HEK293 (cell line): ENCODE results near the gene HMSD.

Source experiments
- HOXD13 ChIP-seq: sonication (generic); formaldehyde crosslinking; IDR thresholded peaks from 2 replicates; pipeline ENCODE4 v1.8.0; 2022; ENCODE audit warnings: missing genetic modification reagents, borderline replicate concordance
- KLF9 ChIP-seq: fragments of 450-650 bp; formaldehyde crosslinking; IDR thresholded peaks from 2 replicates; pipeline ENCODE4 v1.5.1; 2016; ENCODE audit warnings: missing biosample characterization, missing genetic modification characterization, low read depth
- MYNN ChIP-seq: fragments of 450-650 bp; formaldehyde crosslinking; IDR thresholded peaks from 2 replicates; pipeline ENCODE4 v1.5.1; 2016; ENCODE audit warnings: missing biosample characterization, missing genetic modification characterization, borderline replicate concordance
- PRDM4 ChIP-seq: fragments of 450-650 bp; formaldehyde crosslinking; IDR thresholded peaks from 2 replicates; pipeline ENCODE4 v1.5.1; 2017; ENCODE audit warnings: missing biosample characterization, missing genetic modification characterization
- RBAK ChIP-seq: fragments of 450-650 bp; formaldehyde crosslinking; IDR thresholded peaks from 2 replicates; pipeline ENCODE4 v1.5.1; 2016; ENCODE audit warnings: missing biosample characterization, missing genetic modification characterization
- REST ChIP-seq: fragments of 450-650 bp; formaldehyde crosslinking; IDR thresholded peaks from 2 replicates; pipeline ENCODE4 v1.5.1; 2016; ENCODE audit warnings: missing biosample characterization, missing genetic modification characterization
- SP3 ChIP-seq: fragments of 450-650 bp; formaldehyde crosslinking; IDR thresholded peaks from 2 replicates; pipeline ENCODE4 v1.5.1; 2016; ENCODE audit warnings: missing biosample characterization, missing genetic modification characterization
- ZBTB10 ChIP-seq: fragments of 450-650 bp; formaldehyde crosslinking; IDR thresholded peaks from 2 replicates; pipeline ENCODE4 v1.5.1; 2016; ENCODE audit warnings: missing biosample characterization, missing genetic modification characterization
- ZBTB11 ChIP-seq: fragments of 450-650 bp; formaldehyde crosslinking; conservative IDR thresholded peaks from 2 replicates; pipeline ENCODE4 v1.5.1; 2016; ENCODE audit warnings: low read depth, missing biosample characterization, missing genetic modification characterization
- ZBTB20 ChIP-seq: fragments of 450-650 bp; formaldehyde crosslinking; IDR thresholded peaks from 2 replicates; pipeline ENCODE4 v1.5.1; 2016; ENCODE audit warnings: missing biosample characterization, missing genetic modification characterization
- ZBTB49 ChIP-seq: fragments of 450-650 bp; formaldehyde crosslinking; IDR thresholded peaks from 2 replicates; pipeline ENCODE4 v1.5.1; 2016; ENCODE audit warnings: missing biosample characterization, missing genetic modification characterization, low read depth
- ZBTB7A ChIP-seq: fragments of 450-650 bp; formaldehyde crosslinking; IDR thresholded peaks from 2 replicates; pipeline ENCODE4 v1.5.1; 2016; ENCODE audit warnings: low read depth, missing biosample characterization, missing genetic modification characterization
- ZNF19 ChIP-seq: fragments of 450-650 bp; formaldehyde crosslinking; IDR thresholded peaks from 2 replicates; pipeline ENCODE4; 2016; ENCODE audit warnings: missing biosample characterization, missing genetic modification characterization, low read depth
- ZNF292 ChIP-seq: fragments of 450-650 bp; formaldehyde crosslinking; IDR thresholded peaks from 2 replicates; pipeline ENCODE4 v1.5.1; 2016; ENCODE audit warnings: low read depth, missing biosample characterization, missing genetic modification characterization, borderline replicate concordance
- ZNF394 ChIP-seq: fragments of 450-650 bp; formaldehyde crosslinking; IDR thresholded peaks from 2 replicates; pipeline ENCODE4 v1.5.1; 2016; ENCODE audit warnings: missing biosample characterization, missing genetic modification characterization, mild to moderate bottlenecking, moderate library complexity, borderline replicate concordance
- ZNF433 ChIP-seq: fragments of 450-650 bp; formaldehyde crosslinking; IDR thresholded peaks from 2 replicates; pipeline ENCODE4 v1.5.1; 2016; ENCODE audit warnings: missing biosample characterization, missing genetic modification characterization, low read depth
- ZNF473 ChIP-seq: fragments of 450-650 bp; formaldehyde crosslinking; IDR thresholded peaks from 2 replicates; pipeline ENCODE4 v1.5.1; 2017; ENCODE audit warnings: missing biosample characterization, missing genetic modification characterization
- ZNF48 ChIP-seq: fragments of 450-650 bp; formaldehyde crosslinking; IDR thresholded peaks from 2 replicates; pipeline ENCODE4 v1.5.1; 2016; ENCODE audit warnings: missing biosample characterization, missing genetic modification characterization
- ZNF600 ChIP-seq: fragments of 450-650 bp; formaldehyde crosslinking; IDR thresholded peaks from 2 replicates; pipeline ENCODE4 v1.5.1; 2016; ENCODE audit warnings: missing biosample characterization, missing genetic modification characterization
- ZNF639 ChIP-seq: fragments of 450-650 bp; formaldehyde crosslinking; IDR thresholded peaks from 2 replicates; pipeline ENCODE4 v1.5.1; 2016; ENCODE audit warnings: missing biosample characterization, missing genetic modification characterization
- ZSCAN16 ChIP-seq: fragments of 450-650 bp; formaldehyde crosslinking; IDR thresholded peaks from 2 replicates; pipeline ENCODE4 v1.5.1; 2016; ENCODE audit warnings: missing biosample characterization, missing genetic modification characterization
- ZSCAN30 ChIP-seq: fragments of 450-650 bp; IDR thresholded peaks from 2 replicates; pipeline ENCODE4 v1.5.1; 2018; ENCODE audit warnings: missing biosample characterization, mild to moderate bottlenecking, missing genetic modification characterization, moderate library complexity

HMSD gene

GRCh38 chr18:63969942-63970808 lies 21.1 kb downstream of the HMSD start, which contains the start of gene SERPINB8 (continued):
- TF ChIP-seq ZBTB7A (tag by site-specific recombination) (no peak), ZSCAN30 (tag by site-specific recombination) (no peak), ZNF639 (tag by site-specific recombination) (no peak), ZBTB11 (tag by site-specific recombination) (peak; percentile 60), KLF9 (tag by site-specific recombination) (peak; percentile 30; the same call in 1 of the 2 replicates), ZBTB10 (tag by site-specific recombination) (peak; percentile 43), ZBTB49 (no peak), ZNF473 (tag by site-specific recombination) (no peak), ZNF600 (tag by site-specific recombination) (no peak), ZNF394 (peak; percentile 36; the same call in 1 of the 2 replicates), ZNF48 (no peak), ZSCAN16 (no peak), PRDM4 (tag by site-specific recombination) (peak; percentile 78), MYNN (tag by site-specific recombination) (no peak), ZNF19 (tag by site-specific recombination) (no peak), ZNF292 (tag by site-specific recombination) (no peak), ZBTB20 (tag by site-specific recombination) (peak; percentile 81; the same call in 1 of the 2 replicates), ZNF433 (no peak), RBAK (tag by site-specific recombination) (no peak), SP3 (tag by site-specific recombination) (peak; percentile 87), HOXD13 (no peak), REST (tag by site-specific recombination) (no peak)
